SK-N-SH (cell line): ENCODE data around the gene KSR2. TPM values are rescaled to one million over a fixed set of nuclear protein-coding genes. Genes with fewer than 3 reads are reported as not detected.

Experiments used
- CTCF ChIA-PET: fragments of 300-600, 350-600 bp; formaldehyde crosslinking; extraction: SDS; loops from one replicate; lab custom pipeline; 2021; lab: Yijun Ruan, JAX
- POLR2A ChIA-PET: fragments of 350-600 bp; sonication (Branson Sonifier 250); formaldehyde crosslinking; extraction: SDS; loops from one replicate; lab custom pipeline; 2020; ENCODE audit warnings: antibody characterized with exemption, inconsistent platforms; lab: Yijun Ruan, JAX
- DNase-seq: peaks from one replicate; pipeline ENCODE4 v3.0.0; 2012
- H2AFZ ChIP-seq: fragments of 200-600 bp; sonication (generic); 2 replicates; pipeline ENCODE4 v1.8.1; 2016; ENCODE audit warnings: antibody characterized with exemption, mild to moderate bottlenecking, low read depth
- H3F3A ChIP-seq: fragments of 200-600 bp; sonication (generic); replicated peaks from 2 replicates; pipeline ENCODE3; 2016; ENCODE audit warnings: antibody characterized with exemption, mild to moderate bottlenecking; ENCODE audit not compliant: insufficient read depth
- H3K27ac ChIP-seq, 2 experiments: fragments of 200-500 bp in 1 of 2; fragments of 200-600 bp in 1 of 2; sonication (Bioruptor generic) in 1 of 2; sonication (generic), shearing (Covaris generic) in 1 of 2; 2 replicates each; pipeline versions ENCODE4 v1.5.1 to v1.6.1; 2014 to 2016; ENCODE audit warnings: low read depth in 2 of 2, inconsistent platforms in 1 of 2, low read length in 1 of 2, mild to moderate bottlenecking in 1 of 2, mixed read lengths in 1 of 2
- H3K27me3 ChIP-seq: fragments of 200-600 bp; sonication (generic), shearing (Covaris generic); 2 replicates; pipeline ENCODE4 v1.6.1; 2016; ENCODE audit warnings: mixed run types; ENCODE audit not compliant: insufficient read depth
- H3K36me3 ChIP-seq, 2 experiments: fragments of 200-500 bp in 1 of 2; fragments of 200-600 bp in 1 of 2; sonication (Bioruptor generic) in 1 of 2; sonication (generic) in 1 of 2; replicated peaks in 1 of 2; 2 replicates each; pipeline versions ENCODE3 to v1.5.1; 2014 to 2016; ENCODE audit warnings: low read length in 1 of 2, mild to moderate bottlenecking in 1 of 2; ENCODE audit not compliant: insufficient read depth in 2 of 2, control insufficient read depth in 1 of 2
- H3K4me1 ChIP-seq, 2 experiments: fragments of 200-500 bp in 1 of 2; fragments of 200-600 bp in 1 of 2; sonication (Bioruptor generic) in 1 of 2; sonication (generic), shearing (Covaris generic) in 1 of 2; 2 replicates each; pipeline versions ENCODE4 v1.5.1 to v1.6.1; 2014 to 2016; ENCODE audit warnings: low read depth in 1 of 2, low read length in 1 of 2, mixed run types in 1 of 2; ENCODE audit not compliant: insufficient read depth in 2 of 2, control insufficient read depth in 1 of 2
- H3K4me2 ChIP-seq: fragments of 200-600 bp; sonication (generic), shearing (Covaris generic); 2 replicates; pipeline ENCODE4 v1.6.1; 2017; ENCODE audit warnings: mixed run types
- H3K4me3 ChIP-seq, 2 experiments: fragments of 200-500 bp in 1 of 2; fragments of 200-600 bp in 1 of 2; sonication (Bioruptor generic) in 1 of 2; sonication (generic), shearing (Covaris generic) in 1 of 2; 2 replicates each; pipeline versions ENCODE4 v1.5.1 to v1.8.1; 2014 to 2016; ENCODE audit warnings: low read depth in 2 of 2, inconsistent platforms in 1 of 2, low read length in 1 of 2, mild to moderate bottlenecking in 1 of 2, mixed read lengths in 1 of 2, moderate library complexity in 1 of 2
- H3K79me2 ChIP-seq: fragments of 200-600 bp; sonication (generic); 2 replicates; pipeline ENCODE4 v1.8.1; 2017; ENCODE audit warnings: mild to moderate bottlenecking; ENCODE audit not compliant: insufficient read depth
- H3K9ac ChIP-seq: fragments of 200-600 bp; sonication (generic); 2 replicates; pipeline ENCODE4 v1.6.1; 2017; ENCODE audit warnings: mixed run types
- H3K9me2 ChIP-seq: fragments of 200-600 bp; sonication (generic); 2 replicates; pipeline ENCODE4 v1.6.1; 2017; ENCODE audit warnings: mixed run types
- H3K9me3 ChIP-seq: fragments of 200-600 bp; sonication (generic); 2 replicates; pipeline ENCODE4 v1.6.1; 2017; ENCODE audit warnings: mixed run types, mild to moderate bottlenecking, moderate library complexity
- H4K20me1 ChIP-seq: fragments of 200-600 bp; sonication (generic); 2 replicates; pipeline ENCODE4 v1.6.1; 2017; ENCODE audit warnings: mild to moderate bottlenecking, mixed run types; ENCODE audit not compliant: insufficient read depth
- ELF1 ChIP-seq: IDR thresholded peaks from 2 replicates; pipeline ENCODE4 v1.4.0; 2012
- EP300 ChIP-seq, 2 experiments: IDR thresholded peaks; 2 replicates each; pipeline versions ENCODE4 v1.4.0 to v1.6.1; 2012; ENCODE audit warnings: borderline replicate concordance in 1 of 2, low read depth in 1 of 2, low read length in 1 of 2
- EZH2phosphoT487 ChIP-seq: fragments of 200-600 bp; sonication (generic); IDR thresholded peaks from 2 replicates; pipeline ENCODE4 v1.6.1; 2017; ENCODE audit warnings: low read depth, mixed run types, mild to moderate bottlenecking, antibody characterized with exemption, moderate library complexity, borderline replicate concordance
- FOXJ3 ChIP-seq: sonication (generic); formaldehyde crosslinking; IDR thresholded peaks from 2 replicates; pipeline ENCODE4 v1.5.1; 2020; ENCODE audit warnings: mild to moderate bottlenecking, missing genetic modification reagents
- FOXM1 ChIP-seq: IDR thresholded peaks from 2 replicates; pipeline ENCODE4 v1.4.0; 2012; ENCODE audit warnings: low read depth, mild to moderate bottlenecking
- JUND ChIP-seq: IDR thresholded peaks from 2 replicates; pipeline ENCODE4 v1.4.0; 2012
- MEF2A ChIP-seq: IDR thresholded peaks from 2 replicates; pipeline ENCODE4 v1.4.0; 2012; ENCODE audit warnings: low read depth, borderline replicate concordance
- POLR2AphosphoS5 ChIP-seq: IDR thresholded peaks from 2 replicates; pipeline ENCODE4 v1.6.1; 2012; ENCODE audit warnings: low read depth, low read length
- RAD21 ChIP-seq: IDR thresholded peaks from 2 replicates; pipeline ENCODE4 v1.6.1; 2012; ENCODE audit warnings: mild to moderate bottlenecking, low read length
- RCOR1 ChIP-seq: fragments of 150-350 bp; IDR thresholded peaks from 2 replicates; pipeline ENCODE4 v1.6.1; 2017; ENCODE audit warnings: antibody characterized with exemption, low read length
- REST ChIP-seq: IDR thresholded peaks from 2 replicates; pipeline ENCODE4 v1.6.1; 2012; ENCODE audit warnings: mild to moderate bottlenecking, low read depth, low read length, moderate library complexity
- RFX5 ChIP-seq: IDR thresholded peaks from 2 replicates; pipeline ENCODE4 v1.6.1; 2012; ENCODE audit warnings: mild to moderate bottlenecking, improper control_type of control experiment, low read length
- RXRA ChIP-seq: IDR thresholded peaks from 2 replicates; pipeline ENCODE4 v1.4.0; 2012; ENCODE audit warnings: low read depth, mild to moderate bottlenecking, borderline replicate concordance
- SIN3A ChIP-seq: IDR thresholded peaks from 2 replicates; pipeline ENCODE4 v1.6.1; 2012; ENCODE audit warnings: low read depth, mild to moderate bottlenecking, low read length, moderate library complexity, borderline replicate concordance
- SMC3 ChIP-seq: IDR thresholded peaks from 2 replicates; pipeline ENCODE4 v1.6.1; 2012; ENCODE audit warnings: low read depth, low read length, improper control_type of control experiment
- TAF1 ChIP-seq: IDR thresholded peaks from 2 replicates; pipeline ENCODE4 v1.6.1; 2012; ENCODE audit warnings: low read depth, mild to moderate bottlenecking, low read length, moderate library complexity, borderline replicate concordance
- TEAD4 ChIP-seq: IDR thresholded peaks from 2 replicates; pipeline ENCODE4 v1.4.0; 2012; ENCODE audit warnings: mild to moderate bottlenecking, borderline replicate concordance; ENCODE audit not compliant: insufficient read depth
- YY1 ChIP-seq: IDR thresholded peaks from 2 replicates; pipeline ENCODE4 v1.4.0; 2012; ENCODE audit warnings: low read depth, mild to moderate bottlenecking
- WGBS: methylation state at CpG from one replicate; pipeline ENCODE4 v1.1.6; 2017; ENCODE audit warnings: low lambda C conversion rate; 5-methylcytosine and 5-hydroxymethylcytosine counted together
- polyA plus RNA-seq, 3 experiments: library from polyadenylated mRNA; depleted of rRNA; stranded (reverse); fragments of >200 nt; gene quantifications; 2 replicates each; pipeline ENCODE4 v1.2.3, GENCODE V29; 2012
- TF ChIP-seq, protein P1 (sequence below): IDR thresholded peaks from 2 replicates; pipeline ENCODE4 v1.4.0; 2012; ENCODE audit warnings: low read depth, borderline replicate concordance
- TF ChIP-seq, protein P2 (sequence below): IDR thresholded peaks from 2 replicates; pipeline ENCODE4 v1.4.0; 2012; ENCODE audit warnings: low read depth
- TF ChIP-seq, protein P3 (sequence below): fragments of 150-350 bp; IDR thresholded peaks from 2 replicates; pipeline ENCODE4 v1.6.1; 2016; ENCODE audit warnings: mild to moderate bottlenecking, low read depth, low read length
- TF ChIP-seq, protein P4 (sequence below): IDR thresholded peaks from 2 replicates; pipeline ENCODE4 v1.4.0; 2012; ENCODE audit warnings: low read depth, borderline replicate concordance

The KSR2 gene
- polyA plus RNA-seq, 1 of the 3 experiments (the other 2 are of a cell fraction) = 0.12 TPM

GRCh38 chr12:117760990-117761389 is 207.8 kb downstream of the KSR2 start:
- H3K4me1 ChIP-seq = no peaks in the 10 kb centered on the region
- H3K27me3 ChIP-seq = no peaks in the 10 kb centered on the region
- CTCF ChIA-PET = no interaction called here
- H3K36me3 ChIP-seq = no peaks in the 10 kb centered on the region
- H3K4me3 ChIP-seq = no peak overlapping the region
- no peak overlapping the region for H3K27ac ChIP-seq
- no peak overlapping the region for H2AFZ ChIP-seq
- H3K79me2 ChIP-seq = no peaks in the 10 kb centered on the region
- H3K4me2 ChIP-seq = no peak overlapping the region
- no peaks in the 10 kb centered on the region for H3F3A ChIP-seq
- POLR2A ChIA-PET = no interaction called here
- TF ChIP-seq RAD21 (no peak), MEF2A (no peak), FOXM1 (no peak), SIN3A (no peak), RFX5 (no peak), REST (no peak), TAF1 (no peak)
- TF ChIP-seq, protein P1, sequence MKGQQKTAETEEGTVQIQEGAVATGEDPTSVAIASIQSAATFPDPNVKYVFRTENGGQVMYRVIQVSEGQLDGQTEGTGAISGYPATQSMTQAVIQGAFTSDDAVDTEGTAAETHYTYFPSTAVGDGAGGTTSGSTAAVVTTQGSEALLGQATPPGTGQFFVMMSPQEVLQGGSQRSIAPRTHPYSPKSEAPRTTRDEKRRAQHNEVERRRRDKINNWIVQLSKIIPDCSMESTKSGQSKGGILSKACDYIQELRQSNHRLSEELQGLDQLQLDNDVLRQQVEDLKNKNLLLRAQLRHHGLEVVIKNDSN = no peak
- no peak for DNase-seq
- H3K9me3 ChIP-seq = no peaks in the 10 kb centered on the region
- no peak overlapping the region for H3K9ac ChIP-seq
- H4K20me1 ChIP-seq = no peaks in the 10 kb centered on the region
- WGBS = 82% methylated on average over 25 of the region's 39 CpGs
- no peaks in the 10 kb centered on the region for H3K9me2 ChIP-seq

DNA sequence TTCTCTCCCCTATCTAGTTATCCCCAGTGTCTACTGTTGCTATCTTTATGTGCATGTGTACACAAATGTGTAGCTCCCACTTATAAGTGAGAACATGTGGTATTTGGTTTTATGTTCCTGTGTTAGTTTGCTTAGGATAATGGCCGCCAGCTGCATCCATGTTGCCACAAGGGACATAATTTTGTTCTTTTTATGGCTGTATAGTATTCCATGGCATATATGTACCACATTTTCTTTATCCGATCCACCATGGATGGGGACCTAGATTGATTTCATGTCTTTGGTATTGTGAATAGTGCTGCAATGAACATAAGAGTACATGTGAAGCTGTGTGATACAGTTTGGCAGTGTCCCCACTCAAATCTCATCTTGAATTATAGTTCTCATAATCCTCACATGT is 218.1 kb downstream of the KSR2 start:
- Histone ChIP-seq H3K79me2 (no peaks in the 10 kb centered on the region), H4K20me1 (no peaks in the 10 kb centered on the region), H2AFZ (no peak overlapping the region), H3K36me3 (no peaks in the 10 kb centered on the region), H3K4me1 (no peaks in the 10 kb centered on the region), H3K9me2 (no peaks in the 10 kb centered on the region), H3F3A (no peaks in the 10 kb centered on the region), H3K9me3 (no peaks in the 10 kb centered on the region), H3K9ac (no peak overlapping the region), H3K27me3 (no peaks in the 10 kb centered on the region), H3K4me2 (no peak overlapping the region), H3K27ac (no peak overlapping the region), H3K4me3 (no peak overlapping the region)
- CTCF ChIA-PET = interaction anchor here (1.7 kb wide), 1 partner anchor 514 kb away, joined by 3 read pairs; no protein-coding TSS in a partner anchor
- WGBS = 60% methylated on average over 2 of the region's 2 CpGs
- DNase-seq = no peak
- POLR2A ChIA-PET = no interaction called here
- TF ChIP-seq FOXJ3 (CRISPR knock-in tag) (no peak), YY1 (no peak), TAF1 (no peak), SMC3 (no peak), EZH2phosphoT487 (no peak), EP300 (IDR thresholded peaks at IDR 0.05; ENCODE audit: borderline replicate concordance in 1 of 2, low read depth in 1 of 2, low read length in 1 of 2) (no peak), TEAD4 (no peak), ELF1 (no peak), RCOR1 (no peak), MEF2A (no peak), RAD21 (no peak), JUND (no peak), POLR2AphosphoS5 (no peak), RXRA (no peak)
- TF ChIP-seq, protein P2, sequence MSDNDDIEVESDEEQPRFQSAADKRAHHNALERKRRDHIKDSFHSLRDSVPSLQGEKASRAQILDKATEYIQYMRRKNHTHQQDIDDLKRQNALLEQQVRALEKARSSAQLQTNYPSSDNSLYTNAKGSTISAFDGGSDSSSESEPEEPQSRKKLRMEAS = no peak
- TF ChIP-seq, protein P3, sequence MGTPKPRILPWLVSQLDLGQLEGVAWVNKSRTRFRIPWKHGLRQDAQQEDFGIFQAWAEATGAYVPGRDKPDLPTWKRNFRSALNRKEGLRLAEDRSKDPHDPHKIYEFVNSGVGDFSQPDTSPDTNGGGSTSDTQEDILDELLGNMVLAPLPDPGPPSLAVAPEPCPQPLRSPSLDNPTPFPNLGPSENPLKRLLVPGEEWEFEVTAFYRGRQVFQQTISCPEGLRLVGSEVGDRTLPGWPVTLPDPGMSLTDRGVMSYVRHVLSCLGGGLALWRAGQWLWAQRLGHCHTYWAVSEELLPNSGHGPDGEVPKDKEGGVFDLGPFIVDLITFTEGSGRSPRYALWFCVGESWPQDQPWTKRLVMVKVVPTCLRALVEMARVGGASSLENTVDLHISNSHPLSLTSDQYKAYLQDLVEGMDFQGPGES = no peak
- TF ChIP-seq, protein P4, sequence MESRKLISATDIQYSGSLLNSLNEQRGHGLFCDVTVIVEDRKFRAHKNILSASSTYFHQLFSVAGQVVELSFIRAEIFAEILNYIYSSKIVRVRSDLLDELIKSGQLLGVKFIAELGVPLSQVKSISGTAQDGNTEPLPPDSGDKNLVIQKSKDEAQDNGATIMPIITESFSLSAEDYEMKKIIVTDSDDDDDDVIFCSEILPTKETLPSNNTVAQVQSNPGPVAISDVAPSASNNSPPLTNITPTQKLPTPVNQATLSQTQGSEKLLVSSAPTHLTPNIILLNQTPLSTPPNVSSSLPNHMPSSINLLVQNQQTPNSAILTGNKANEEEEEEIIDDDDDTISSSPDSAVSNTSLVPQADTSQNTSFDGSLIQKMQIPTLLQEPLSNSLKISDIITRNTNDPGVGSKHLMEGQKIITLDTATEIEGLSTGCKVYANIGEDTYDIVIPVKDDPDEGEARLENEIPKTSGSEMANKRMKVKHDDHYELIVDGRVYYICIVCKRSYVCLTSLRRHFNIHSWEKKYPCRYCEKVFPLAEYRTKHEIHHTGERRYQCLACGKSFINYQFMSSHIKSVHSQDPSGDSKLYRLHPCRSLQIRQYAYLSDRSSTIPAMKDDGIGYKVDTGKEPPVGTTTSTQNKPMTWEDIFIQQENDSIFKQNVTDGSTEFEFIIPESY = no peak
